PFSK-1 (cell line): ENCODE results near the gene PSMA7.

Experiments
- POLR2AphosphoS5 ChIP-seq: IDR thresholded peaks from 2 replicates; pipeline ENCODE4 v1.6.1; 2012; ENCODE audit warnings: low read depth, mild to moderate bottlenecking, control low read depth, low read length, moderate library complexity
- REST ChIP-seq, 2 experiments: IDR thresholded peaks; 2 replicates each; pipeline versions ENCODE4 v1.6.1 to v1.8.0; 2011 to 2012; ENCODE audit warnings: low read depth in 2 of 2, low read length in 2 of 2, control low read depth in 1 of 2, inconsistent platforms in 1 of 2, mild to moderate bottlenecking in 1 of 2, moderate library complexity in 1 of 2; ENCODE audit not compliant: insufficient read depth in 1 of 2
- SIN3A ChIP-seq: IDR thresholded peaks from 2 replicates; pipeline ENCODE4 v1.6.1; 2012; ENCODE audit warnings: mild to moderate bottlenecking, low read length, moderate library complexity, borderline replicate concordance; ENCODE audit not compliant: insufficient read depth

GRCh38 chr20:62171245-62171644 is 28.1 kb upstream of the PSMA7 start:
- no peak for TF ChIP-seq POLR2AphosphoS5
- no peak for TF ChIP-seq REST (IDR thresholded peaks at IDR 0.05; ENCODE audit: insufficient read depth in 1 of 2, low read depth in 2 of 2, low read length in 2 of 2)
- TF ChIP-seq SIN3A, result no peak
